Liver (tissue), 9 donors: ENCODE data around the gene ITGA4. TPM values are rescaled to one million over a fixed set of nuclear protein-coding genes. Genes with fewer than 3 reads are reported as not detected.

ENCODE experiments used
- DNase-seq: peaks from one replicate; pipeline ENCODE4 v3.0.0-alpha.2; 2017; ENCODE audit warnings: low spot score
- H3K27ac ChIP-seq, 2 donors: one replicate each; pipeline ENCODE4 v1.7.0; 2013; ENCODE audit warnings: inconsistent platforms in 2 of 2, low read length in 2 of 2, control low read depth in 1 of 2, low read depth in 1 of 2, mild to moderate bottlenecking in 1 of 2
- H3K27me3 ChIP-seq, 4 donors: one replicate each; pipeline versions ENCODE4 v1.6.1 to v1.7.0; 2013; ENCODE audit warnings: low read length in 3 of 4, inconsistent platforms in 1 of 4, mild to moderate bottlenecking in 1 of 4, moderate library complexity in 1 of 4; ENCODE audit not compliant: control insufficient read depth in 4 of 4, insufficient read depth in 4 of 4
- H3K36me3 ChIP-seq, 4 donors: one replicate each; pipeline versions ENCODE4 v1.6.1 to v1.7.0; 2013; ENCODE audit warnings: low read length in 3 of 4, mild to moderate bottlenecking in 3 of 4, low read depth in 1 of 4, moderate library complexity in 1 of 4; ENCODE audit not compliant: control insufficient read depth in 4 of 4, insufficient read depth in 3 of 4
- H3K4me1 ChIP-seq, 4 donors: one replicate each; pipeline versions ENCODE4 v1.6.1 to v1.7.0; 2013; ENCODE audit warnings: low read length in 3 of 4, mild to moderate bottlenecking in 3 of 4, moderate library complexity in 1 of 4; ENCODE audit not compliant: control insufficient read depth in 4 of 4, insufficient read depth in 4 of 4
- H3K4me3 ChIP-seq, 3 donors: one replicate each; pipeline versions ENCODE4 v1.6.1 to v1.7.0; 2013; ENCODE audit warnings: low read length in 3 of 3, control low read depth in 1 of 3, low read depth in 1 of 3, mild to moderate bottlenecking in 1 of 3
- H3K9ac ChIP-seq, 2 donors: one replicate each; pipeline ENCODE4 v1.7.0; 2013; ENCODE audit warnings: low read length in 2 of 2, mild to moderate bottlenecking in 2 of 2, moderate library complexity in 2 of 2, control low read depth in 1 of 2, low read depth in 1 of 2
- H3K9me3 ChIP-seq, 4 donors: one replicate each; pipeline versions ENCODE4 v1.6.1 to v1.7.0; 2013; ENCODE audit warnings: low read length in 3 of 4; ENCODE audit not compliant: control insufficient read depth in 4 of 4
- EGR1 ChIP-seq, 2 donors: IDR thresholded peaks; 2 replicates each; pipeline ENCODE4 v1.6.1; 2016 to 2018; ENCODE audit warnings: antibody characterized with exemption in 2 of 2, low read depth in 2 of 2
- FOXA1 ChIP-seq: IDR thresholded peaks from 2 replicates; pipeline ENCODE4 v1.6.1; 2016; ENCODE audit warnings: antibody characterized with exemption
- FOXA2 ChIP-seq: IDR thresholded peaks from 2 replicates; pipeline ENCODE4 v1.6.1; 2016; ENCODE audit warnings: antibody characterized with exemption
- GABPA ChIP-seq, 2 donors: IDR thresholded peaks in 1 of 2; conservative IDR thresholded peaks in 1 of 2; 2 replicates each; pipeline ENCODE4 v1.6.1; 2016; ENCODE audit warnings: antibody characterized with exemption in 2 of 2, mild to moderate bottlenecking in 1 of 2, moderate library complexity in 1 of 2
- HNF4A ChIP-seq, 2 donors: conservative IDR thresholded peaks; 2 replicates each; pipeline ENCODE4 v1.6.1; 2016; ENCODE audit warnings: antibody characterized with exemption in 2 of 2, mild to moderate bottlenecking in 2 of 2
- HNF4G ChIP-seq: IDR thresholded peaks from 2 replicates; pipeline ENCODE4 v1.6.1; 2016; ENCODE audit warnings: antibody characterized with exemption
- JUND ChIP-seq, 2 donors: IDR thresholded peaks; 2 replicates each; pipeline ENCODE4 v1.6.1; 2016; ENCODE audit warnings: antibody characterized with exemption in 2 of 2
- NR2F2 ChIP-seq: IDR thresholded peaks from 2 replicates; pipeline ENCODE4 v1.6.1; 2016; ENCODE audit warnings: antibody characterized with exemption
- RAD21 ChIP-seq, 2 donors: IDR thresholded peaks; 2 replicates each; pipeline ENCODE4 v1.6.1; 2016; ENCODE audit warnings: antibody characterized with exemption in 2 of 2, mild to moderate bottlenecking in 2 of 2
- RXRA ChIP-seq, 2 donors: IDR thresholded peaks; 2 replicates each; pipeline ENCODE4 v1.6.1; 2017 to 2018; ENCODE audit warnings: antibody characterized with exemption in 2 of 2, mild to moderate bottlenecking in 1 of 2
- SP1 ChIP-seq: IDR thresholded peaks from 2 replicates; pipeline ENCODE4 v1.6.1; 2018; ENCODE audit warnings: antibody characterized with exemption, mild to moderate bottlenecking
- TAF1 ChIP-seq: conservative IDR thresholded peaks from 2 replicates; pipeline ENCODE4 v1.6.1; 2016; ENCODE audit warnings: antibody characterized with exemption, mild to moderate bottlenecking
- YY1 ChIP-seq: IDR thresholded peaks from 2 replicates; pipeline ENCODE4 v1.6.1; 2016; ENCODE audit warnings: antibody characterized with exemption, mild to moderate bottlenecking
- WGBS: extraction: QIAGEN DNeasy Blood & Tissue Kit; methylation state at CpG from one replicate; pipeline ENCODE4 v1.1.7; 2013; 5-methylcytosine and 5-hydroxymethylcytosine counted together
- polyA plus RNA-seq, 2 donors: library from polyadenylated mRNA; stranded (reverse) in 1 of 2; unstranded in 1 of 2; fragments of 200-250 nt in 1 of 2; fragments of >200 nt in 1 of 2; fragmentation: Nextera tagmentation in 1 of 2; extraction: Ambion mirVana in 1 of 2; gene quantifications; one replicate each; pipeline versions ENCODE4 v1.2.1 to v1.2.3, GENCODE V29; 2013 to 2015
- total RNA-seq, 2 donors: library from RNA; depleted of rRNA; stranded (reverse); fragments of >200 nt; gene quantifications; one replicate each; pipeline ENCODE4 v1.2.3, GENCODE V29; 2014
- TF ChIP-seq, protein P1 (sequence below): fragments of 150-350 bp; IDR thresholded peaks from 2 replicates; pipeline ENCODE4 v1.5.1; 2017; ENCODE audit warnings: improper control_type of control experiment, low read depth, low read length; ENCODE audit not compliant: missing input control
- TF ChIP-seq, protein P2 (sequence below): IDR thresholded peaks from 2 replicates; pipeline ENCODE4 v1.6.1; 2016; ENCODE audit warnings: antibody characterized with exemption
- TF ChIP-seq, protein P3 (sequence below): IDR thresholded peaks from 2 replicates; pipeline ENCODE4 v1.6.1; 2016; ENCODE audit warnings: antibody characterized with exemption
- TF ChIP-seq, protein P4 (sequence below): IDR thresholded peaks from 2 replicates; pipeline ENCODE4 v1.6.1; 2016; ENCODE audit warnings: antibody characterized with exemption, mild to moderate bottlenecking
- donor health status: healthy.
- donor health status: healthy.
- donor health status: healthy.
- donor health status: healthy.
- donor health status: healthy.

Gene ITGA4
- total RNA-seq (100 to 1,000 TPM in 1 of 2 donors, 1 to 10 TPM in 1; 6.4 to 142 TPM), polyA plus RNA-seq (1 to 10 TPM; 1.6 to 1.7 TPM)

DNA sequence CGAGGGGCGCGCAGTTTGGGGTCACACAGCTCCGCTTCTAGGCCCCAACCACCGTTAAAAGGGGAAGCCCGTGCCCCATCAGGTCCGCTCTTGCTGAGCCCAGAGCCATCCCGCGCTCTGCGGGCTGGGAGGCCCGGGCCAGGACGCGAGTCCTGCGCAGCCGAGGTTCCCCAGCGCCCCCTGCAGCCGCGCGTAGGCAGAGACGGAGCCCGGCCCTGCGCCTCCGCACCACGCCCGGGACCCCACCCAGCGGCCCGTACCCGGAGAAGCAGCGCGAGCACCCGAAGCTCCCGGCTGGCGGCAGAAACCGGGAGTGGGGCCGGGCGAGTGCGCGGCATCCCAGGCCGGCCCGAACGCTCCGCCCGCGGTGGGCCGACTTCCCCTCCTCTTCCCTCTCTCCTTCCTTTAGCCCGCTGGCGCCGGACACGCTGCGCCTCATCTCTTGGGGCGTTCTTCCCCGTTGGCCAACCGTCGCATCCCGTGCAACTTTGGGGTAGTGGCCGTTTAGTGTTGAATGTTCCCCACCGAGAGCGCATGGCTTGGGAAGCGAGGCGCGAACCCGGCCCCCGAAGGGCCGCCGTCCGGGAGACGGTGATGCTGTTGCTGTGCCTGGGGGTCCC, at the start of gene ITGA4:
Gene ITGA4 (plus strand): TSS at position 266 of the 620 bp plus-strand sequence. CDS start 269 bp downstream, at position 535.
- TF ChIP-seq NR2F2 (no peak), RAD21 (IDR thresholded peaks at IDR 0.05) (peak; percentile 16 to 59)
- TF ChIP-seq, protein P1, sequence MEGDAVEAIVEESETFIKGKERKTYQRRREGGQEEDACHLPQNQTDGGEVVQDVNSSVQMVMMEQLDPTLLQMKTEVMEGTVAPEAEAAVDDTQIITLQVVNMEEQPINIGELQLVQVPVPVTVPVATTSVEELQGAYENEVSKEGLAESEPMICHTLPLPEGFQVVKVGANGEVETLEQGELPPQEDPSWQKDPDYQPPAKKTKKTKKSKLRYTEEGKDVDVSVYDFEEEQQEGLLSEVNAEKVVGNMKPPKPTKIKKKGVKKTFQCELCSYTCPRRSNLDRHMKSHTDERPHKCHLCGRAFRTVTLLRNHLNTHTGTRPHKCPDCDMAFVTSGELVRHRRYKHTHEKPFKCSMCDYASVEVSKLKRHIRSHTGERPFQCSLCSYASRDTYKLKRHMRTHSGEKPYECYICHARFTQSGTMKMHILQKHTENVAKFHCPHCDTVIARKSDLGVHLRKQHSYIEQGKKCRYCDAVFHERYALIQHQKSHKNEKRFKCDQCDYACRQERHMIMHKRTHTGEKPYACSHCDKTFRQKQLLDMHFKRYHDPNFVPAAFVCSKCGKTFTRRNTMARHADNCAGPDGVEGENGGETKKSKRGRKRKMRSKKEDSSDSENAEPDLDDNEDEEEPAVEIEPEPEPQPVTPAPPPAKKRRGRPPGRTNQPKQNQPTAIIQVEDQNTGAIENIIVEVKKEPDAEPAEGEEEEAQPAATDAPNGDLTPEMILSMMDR, result peak; percentile 42
- Histone ChIP-seq H3K9me3 (no peaks in the 10 kb centered on the region), H3K4me3 (peak within 1 kb of the TSS; percentile 58 to 61 (median 59)), H3K27me3 (peaks cover 0 to 4% (median 2%) of the 10 kb centered on the region in 4 donors), H3K27ac (peak within 1 kb of the TSS; percentile 77 to 78), H3K36me3 (no peaks in the 10 kb centered on the region), H3K4me1 (peaks cover 4 to 14% (median 9%) of the 10 kb centered on the region in 4 donors), H3K9ac (peak within 1 kb of the TSS; percentile 10 to 83)
- whole genome bisulfite sequencing, result 3% methylated on average over 67 of the region's 67 CpGs
- DNase-seq, result peak; percentile 92

DNA sequence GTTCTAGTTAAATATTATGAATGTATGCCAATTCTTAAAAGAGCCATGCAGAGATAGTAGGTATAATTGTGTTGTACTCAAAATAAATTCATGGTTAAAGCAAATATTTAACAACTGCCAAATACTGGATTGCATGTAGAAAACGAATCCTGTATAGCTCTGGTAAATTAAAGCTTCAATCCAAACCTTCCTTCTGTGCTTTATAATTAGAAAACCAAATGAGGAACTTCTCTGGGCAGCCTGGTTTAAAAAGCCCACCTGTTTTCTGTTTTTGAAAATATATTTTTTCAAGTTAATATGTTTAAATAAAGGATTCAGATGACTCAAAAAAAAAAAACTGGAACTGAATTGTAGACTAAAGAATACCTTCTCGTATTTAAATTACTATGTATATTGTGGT, 48.3 kb upstream of the ITGA4 start:
- H3K27ac ChIP-seq, result no peak overlapping the region
- no peaks in the 10 kb centered on the region for H3K9me3 ChIP-seq
- H3K4me1 ChIP-seq, result no peaks in the 10 kb centered on the region
- no peak overlapping the region for H3K4me3 ChIP-seq
- no peak for TF ChIP-seq NR2F2
- no peak for TF ChIP-seq FOXA2
- TF ChIP-seq, protein P2, sequence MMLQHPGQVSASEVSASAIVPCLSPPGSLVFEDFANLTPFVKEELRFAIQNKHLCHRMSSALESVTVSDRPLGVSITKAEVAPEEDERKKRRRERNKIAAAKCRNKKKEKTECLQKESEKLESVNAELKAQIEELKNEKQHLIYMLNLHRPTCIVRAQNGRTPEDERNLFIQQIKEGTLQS, result no peak
- no peak for TF ChIP-seq RAD21 (IDR thresholded peaks at IDR 0.05)
- TF ChIP-seq, protein P3, sequence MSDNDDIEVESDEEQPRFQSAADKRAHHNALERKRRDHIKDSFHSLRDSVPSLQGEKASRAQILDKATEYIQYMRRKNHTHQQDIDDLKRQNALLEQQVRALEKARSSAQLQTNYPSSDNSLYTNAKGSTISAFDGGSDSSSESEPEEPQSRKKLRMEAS, result no peak
- TF ChIP-seq, protein P1, result no peak
- no peak for TF ChIP-seq JUND (IDR thresholded peaks at IDR 0.05)
- no peak for TF ChIP-seq SP1
- no peak for TF ChIP-seq HNF4G
- TF ChIP-seq FOXA1, result no peak
- no peak for TF ChIP-seq YY1
- no peak for TF ChIP-seq HNF4A (conservative IDR thresholded peaks at IDR 0.05)
- no peak for TF ChIP-seq GABPA (IDR thresholded peaks at IDR 0.05 in 1 of 2, conservative IDR thresholded peaks at IDR 0.05 in 1 of 2)
- no peak for TF ChIP-seq TAF1
- TF ChIP-seq EGR1 (IDR thresholded peaks at IDR 0.05; ENCODE audit: low read depth in 2 of 2), result no peak
- TF ChIP-seq, protein P4, sequence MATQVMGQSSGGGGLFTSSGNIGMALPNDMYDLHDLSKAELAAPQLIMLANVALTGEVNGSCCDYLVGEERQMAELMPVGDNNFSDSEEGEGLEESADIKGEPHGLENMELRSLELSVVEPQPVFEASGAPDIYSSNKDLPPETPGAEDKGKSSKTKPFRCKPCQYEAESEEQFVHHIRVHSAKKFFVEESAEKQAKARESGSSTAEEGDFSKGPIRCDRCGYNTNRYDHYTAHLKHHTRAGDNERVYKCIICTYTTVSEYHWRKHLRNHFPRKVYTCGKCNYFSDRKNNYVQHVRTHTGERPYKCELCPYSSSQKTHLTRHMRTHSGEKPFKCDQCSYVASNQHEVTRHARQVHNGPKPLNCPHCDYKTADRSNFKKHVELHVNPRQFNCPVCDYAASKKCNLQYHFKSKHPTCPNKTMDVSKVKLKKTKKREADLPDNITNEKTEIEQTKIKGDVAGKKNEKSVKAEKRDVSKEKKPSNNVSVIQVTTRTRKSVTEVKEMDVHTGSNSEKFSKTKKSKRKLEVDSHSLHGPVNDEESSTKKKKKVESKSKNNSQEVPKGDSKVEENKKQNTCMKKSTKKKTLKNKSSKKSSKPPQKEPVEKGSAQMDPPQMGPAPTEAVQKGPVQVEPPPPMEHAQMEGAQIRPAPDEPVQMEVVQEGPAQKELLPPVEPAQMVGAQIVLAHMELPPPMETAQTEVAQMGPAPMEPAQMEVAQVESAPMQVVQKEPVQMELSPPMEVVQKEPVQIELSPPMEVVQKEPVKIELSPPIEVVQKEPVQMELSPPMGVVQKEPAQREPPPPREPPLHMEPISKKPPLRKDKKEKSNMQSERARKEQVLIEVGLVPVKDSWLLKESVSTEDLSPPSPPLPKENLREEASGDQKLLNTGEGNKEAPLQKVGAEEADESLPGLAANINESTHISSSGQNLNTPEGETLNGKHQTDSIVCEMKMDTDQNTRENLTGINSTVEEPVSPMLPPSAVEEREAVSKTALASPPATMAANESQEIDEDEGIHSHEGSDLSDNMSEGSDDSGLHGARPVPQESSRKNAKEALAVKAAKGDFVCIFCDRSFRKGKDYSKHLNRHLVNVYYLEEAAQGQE, result no peak
- no peak for TF ChIP-seq RXRA (IDR thresholded peaks at IDR 0.05)
- DNase-seq, result no peak
- H3K36me3 ChIP-seq, result no peaks in the 10 kb centered on the region
- H3K9ac ChIP-seq, result no peak overlapping the region
- no peaks in the 10 kb centered on the region for H3K27me3 ChIP-seq
- 39% methylated on average over 2 of the region's 2 CpGs for WGBS
